Neuronal stem cell (in vitro differentiated cells): ENCODE measurements around the gene NPAS4.
"Not testable (repeated sequence)": the region's sequence is repeated elsewhere in the genome, so short reads cannot be mapped to it uniquely, and the experiment has no call there.

Experiments
- DNase-seq: peaks from one replicate; pipeline ENCODE4 v3.0.0-alpha.2; 2013; ENCODE audit warnings: low spot score
- H2AFZ ChIP-seq: one replicate; pipeline ENCODE4 v1.6.1; 2013; ENCODE audit warnings: mild to moderate bottlenecking, low read length, inconsistent platforms
- H2AK5ac ChIP-seq: 2 replicates; pipeline ENCODE4 v1.6.1; 2013; ENCODE audit warnings: low read depth, mild to moderate bottlenecking, inconsistent platforms, low read length, moderate library complexity, mixed read lengths
- H2BK120ac ChIP-seq: 2 replicates; pipeline ENCODE4 v1.6.1; 2013; ENCODE audit warnings: low read depth, mild to moderate bottlenecking, inconsistent platforms, low read length, moderate library complexity, mixed read lengths
- H2BK12ac ChIP-seq: one replicate; pipeline ENCODE4 v1.6.1; 2013; ENCODE audit warnings: low read length, inconsistent platforms
- H2BK15ac ChIP-seq: 2 replicates; pipeline ENCODE4 v1.6.1; 2013; ENCODE audit warnings: mild to moderate bottlenecking, low read length, inconsistent platforms, mixed read lengths
- H2BK5ac ChIP-seq: one replicate; pipeline ENCODE4 v1.6.1; 2013; ENCODE audit warnings: inconsistent platforms, mild to moderate bottlenecking, low read length, moderate library complexity
- H3K14ac ChIP-seq: one replicate; pipeline ENCODE4 v1.6.1; 2013; ENCODE audit warnings: low read length, inconsistent platforms
- H3K18ac ChIP-seq: 2 replicates; pipeline ENCODE4 v1.6.1; 2013; ENCODE audit warnings: low read length, inconsistent platforms
- H3K23ac ChIP-seq: 2 replicates; pipeline ENCODE4 v1.6.1; 2013; ENCODE audit warnings: low read depth, mild to moderate bottlenecking, mixed read lengths, low read length, inconsistent platforms; ENCODE audit not compliant: poor library complexity
- H3K27ac ChIP-seq: replicated peaks from 3 replicates; pipeline ENCODE4 v1.5.1; 2013; ENCODE audit warnings: low read length, inconsistent platforms
- H3K27me3 ChIP-seq, 3 experiments: 2 replicates each; pipeline ENCODE4 v1.6.1; 2013; ENCODE audit warnings: low read length in 3 of 3, mild to moderate bottlenecking in 2 of 3, inconsistent platforms in 1 of 3, low read depth in 1 of 3, mixed read lengths in 1 of 3, moderate library complexity in 1 of 3; ENCODE audit not compliant: control insufficient read depth in 3 of 3, insufficient read depth in 3 of 3
- H3K36me3 ChIP-seq, 2 donors: replicated peaks in 1 of 2; 2 replicates each; pipeline ENCODE4 v1.6.1; 2013; ENCODE audit warnings: low read length in 2 of 2; ENCODE audit not compliant: control insufficient read depth in 2 of 2, insufficient read depth in 2 of 2
- H3K4ac ChIP-seq: 2 replicates; pipeline ENCODE4 v1.6.1; 2013; ENCODE audit warnings: inconsistent platforms, mild to moderate bottlenecking, low read length, moderate library complexity
- H3K4me1 ChIP-seq, 2 donors: 1 replicate in 1 of 2; 2 replicates in 1 of 2; pipeline ENCODE4 v1.6.1; 2013; ENCODE audit warnings: low read length in 2 of 2, low read depth in 1 of 2; ENCODE audit not compliant: control insufficient read depth in 2 of 2, insufficient read depth in 1 of 2
- H3K4me2 ChIP-seq: one replicate; pipeline ENCODE4 v1.6.1; 2013; ENCODE audit warnings: mild to moderate bottlenecking, low read length, inconsistent platforms; ENCODE audit not compliant: insufficient read depth, poor library complexity, severe bottlenecking
- H3K4me3 ChIP-seq, 2 donors: 2 replicates each; pipeline ENCODE4 v1.5.1; 2013; ENCODE audit warnings: low read length in 2 of 2, mild to moderate bottlenecking in 2 of 2, inconsistent platforms in 1 of 2, moderate library complexity in 1 of 2
- H3K79me1 ChIP-seq: one replicate; pipeline ENCODE4 v1.6.1; 2013; ENCODE audit warnings: low read depth, mild to moderate bottlenecking, inconsistent platforms, low read length, moderate library complexity
- H3K9ac ChIP-seq: one replicate; pipeline ENCODE4 v1.6.1; 2013; ENCODE audit warnings: mild to moderate bottlenecking, low read depth, low read length, inconsistent platforms; ENCODE audit not compliant: poor library complexity
- H3K9me3 ChIP-seq, 2 donors: replicated peaks in 1 of 2; 2 replicates each; pipeline versions ENCODE3 to v1.6.1; 2013; ENCODE audit warnings: low read length in 2 of 2, mild to moderate bottlenecking in 2 of 2, inconsistent platforms in 1 of 2, low read depth in 1 of 2, mixed read lengths in 1 of 2, moderate library complexity in 1 of 2; ENCODE audit not compliant: control insufficient read depth in 2 of 2, insufficient read depth in 1 of 2
- H4K8ac ChIP-seq: one replicate; pipeline ENCODE4 v1.6.1; 2013; ENCODE audit warnings: low read depth, mild to moderate bottlenecking, inconsistent platforms, low read length, moderate library complexity
- H4K91ac ChIP-seq: one replicate; pipeline ENCODE4 v1.6.1; 2013; ENCODE audit warnings: low read length, low read depth, mild to moderate bottlenecking, inconsistent platforms; ENCODE audit not compliant: poor library complexity
- WGBS, 2 donors: extraction: QIAGEN DNeasy Blood & Tissue Kit; methylation state at CpG; one replicate each; pipeline ENCODE4 v1.1.7; 2013; ENCODE audit warnings: missing lambda C conversion rate in 2 of 2, mixed read lengths in 1 of 2; ENCODE audit not compliant: insufficient read length in 2 of 2, insufficient replicate concordance in 1 of 2; ENCODE audit errors: extremely low coverage in 2 of 2; 5-methylcytosine and 5-hydroxymethylcytosine counted together

The NPAS4 gene

DNA sequence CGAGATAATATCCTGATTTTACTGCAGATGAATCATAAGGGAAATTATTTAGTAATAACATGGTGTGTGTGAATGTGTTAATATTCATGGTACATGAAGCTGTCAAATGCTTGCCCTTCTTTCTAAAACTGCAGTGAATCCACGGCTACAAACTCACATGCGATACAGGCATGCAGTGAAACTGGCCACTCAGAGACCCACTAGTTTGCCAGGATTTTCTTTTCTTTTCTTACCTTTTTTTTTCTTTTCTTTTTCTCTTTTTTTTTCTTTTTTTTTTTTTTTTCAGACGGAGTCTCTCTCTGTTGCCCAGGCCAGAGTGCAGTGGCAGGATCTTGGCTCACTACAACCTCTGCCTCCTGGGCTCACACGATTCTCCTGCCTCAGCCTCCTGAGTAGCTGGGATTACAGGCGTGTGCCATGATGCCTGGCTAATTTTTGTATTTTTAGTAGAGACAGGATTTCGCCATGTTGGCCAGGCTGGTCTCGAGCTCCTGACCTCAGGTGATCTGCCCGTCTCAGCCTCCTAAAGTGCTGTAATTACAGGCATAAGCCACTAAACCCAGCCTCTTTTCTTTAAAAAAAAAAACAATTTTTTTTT, 47.0 kb upstream of the NPAS4 start:
- H3K36me3 ChIP-seq: peaks cover 0 to 10% of the 10 kb centered on the region in 2 donors
- not testable (repeated sequence) for H3K18ac ChIP-seq, H3K79me1 ChIP-seq, H3K9me3 ChIP-seq, H3K27ac ChIP-seq, H2AK5ac ChIP-seq, H2BK15ac ChIP-seq, H2BK5ac ChIP-seq, H4K91ac ChIP-seq, H4K8ac ChIP-seq, H2AFZ ChIP-seq, DNase-seq, H3K4me3 ChIP-seq, H3K4me2 ChIP-seq, H2BK12ac ChIP-seq, H2BK120ac ChIP-seq, H3K4ac ChIP-seq, H3K23ac ChIP-seq, H3K9ac ChIP-seq, H3K14ac ChIP-seq, H3K27me3 ChIP-seq
- peaks cover 10 to 18% of the 10 kb centered on the region in 2 donors for H3K4me1 ChIP-seq
- no CpG with 5 or more reads among the region's 9 CpGs for WGBS, 2 donors

- H2AFZ ChIP-seq: peak overlapping the region; percentile 8
- H4K8ac ChIP-seq, H3K4me3 ChIP-seq, H3K4ac ChIP-seq, H3K27ac ChIP-seq, H2AK5ac ChIP-seq, H3K14ac ChIP-seq, DNase-seq, H3K79me1 ChIP-seq, H3K4me2 ChIP-seq, H3K9ac ChIP-seq, H2BK120ac ChIP-seq, H3K18ac ChIP-seq, H3K4me1 ChIP-seq, H2BK5ac ChIP-seq, H3K23ac ChIP-seq, H3K36me3 ChIP-seq, H2BK12ac ChIP-seq, H3K27me3 ChIP-seq, H3K9me3 ChIP-seq, H2BK15ac ChIP-seq, H4K91ac ChIP-seq: not testable (repeated sequence)
- WGBS, 2 donors: no CpG with 5 or more reads among the region's 7 CpGs
These were observed 40.6 kb upstream of the NPAS4 start for GRCh38 chr11:66380264-66380663.

- not testable (repeated sequence) for H3K4ac ChIP-seq, H3K9ac ChIP-seq, H3K4me1 ChIP-seq, H2BK15ac ChIP-seq, H2BK12ac ChIP-seq, H3K18ac ChIP-seq, H2AFZ ChIP-seq, H4K91ac ChIP-seq, H3K14ac ChIP-seq, H2BK5ac ChIP-seq, H3K4me2 ChIP-seq, H3K9me3 ChIP-seq, H3K23ac ChIP-seq, H3K4me3 ChIP-seq, DNase-seq, H2BK120ac ChIP-seq, H3K27ac ChIP-seq, H3K79me1 ChIP-seq, H3K36me3 ChIP-seq, H2AK5ac ChIP-seq, H4K8ac ChIP-seq
- peaks cover 0 to 11% (median 0%) of the 10 kb centered on the region in 3 experiments for H3K27me3 ChIP-seq
- no CpG with 5 or more reads among the region's 13 CpGs for WGBS, 2 donors
These were observed 36.5 kb upstream of the NPAS4 start for GRCh38 chr11:66384316-66384715.

DNA sequence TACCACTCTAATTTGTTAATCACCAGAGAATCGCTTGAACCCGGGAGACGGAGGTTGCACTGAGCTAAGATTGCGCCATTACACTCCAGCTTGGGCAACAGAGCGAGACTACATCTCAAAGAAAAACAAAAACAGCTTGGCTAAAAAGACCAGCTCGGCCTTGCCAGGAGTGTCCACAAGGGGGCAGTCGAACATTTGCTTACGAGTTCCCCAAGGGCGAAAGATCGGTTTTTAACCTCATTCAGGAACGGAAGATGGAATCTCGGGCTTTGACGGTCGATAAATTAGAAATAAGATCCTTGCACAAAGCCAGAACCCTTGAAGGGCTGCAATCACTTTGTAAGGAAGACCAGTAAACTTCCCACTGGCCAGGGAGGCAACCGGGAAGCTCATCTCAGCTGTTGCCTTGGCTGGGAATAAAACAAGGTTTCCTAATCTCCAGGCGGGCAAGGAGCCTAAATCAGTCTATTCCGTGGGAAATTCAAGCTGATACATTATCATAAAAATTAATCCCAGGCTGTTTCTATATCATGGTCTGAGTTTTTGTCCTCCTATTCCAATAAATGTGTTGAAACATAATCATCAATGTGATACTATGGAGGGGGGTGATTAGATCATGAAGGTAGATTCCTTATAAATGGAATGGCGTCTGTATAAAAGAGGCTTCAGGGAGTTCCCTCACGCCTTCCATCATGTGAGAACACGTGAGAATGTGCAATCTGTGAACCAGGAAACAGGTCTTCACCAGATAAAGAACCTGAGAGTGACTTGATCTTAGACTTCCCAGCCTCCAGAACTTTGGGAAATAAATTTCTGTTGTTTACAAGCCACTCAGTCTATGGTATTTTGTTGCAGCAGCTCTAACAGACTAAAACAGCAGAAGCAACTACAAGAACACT, 34.4 kb upstream of the NPAS4 start:
- no CpG with 5 or more reads among the region's 20 CpGs for WGBS, 2 donors
- Histone ChIP-seq H4K91ac (no peak overlapping the region), H3K36me3 (no peaks in the 10 kb centered on the region), H3K27me3 (peaks cover 0 to 11% (median 0%) of the 10 kb centered on the region in 3 experiments), H3K27ac (no peak overlapping the region), H4K8ac (no peak overlapping the region), H3K79me1 (no peaks in the 10 kb centered on the region), H3K9me3 (no peaks in the 10 kb centered on the region), H3K14ac (no peak overlapping the region), H3K4me2 (peak overlapping the region; percentile 23), H3K9ac (no peak overlapping the region), H2BK12ac (no peak overlapping the region), H2BK15ac (no peak overlapping the region), H3K18ac (no peak overlapping the region), H2BK120ac (no peak overlapping the region), H2BK5ac (no peak overlapping the region), H3K4me1 (no peaks in the 10 kb centered on the region), H3K23ac (no peak overlapping the region), H2AFZ (peak overlapping the region; percentile 91), H3K4ac (no peak overlapping the region), H2AK5ac (no peak overlapping the region), H3K4me3 (peak overlapping the region in 1 of 2 donors; percentile 31)
- peak; percentile 87 for DNase-seq
